CD4-positive, CD25-positive, alpha-beta regulatory T cell (primary cell): ENCODE measurements around the gene ZNF502. TPM values are rescaled to one million over a fixed set of nuclear protein-coding genes. Genes with fewer than 3 reads are reported as not detected.

Source experiments
- ATAC-seq, 2 donors: fragments of 150-1000 bp; cut with Tn5 transposase; one replicate each; pipeline ENCODE4 v1.10.0; 2021; ENCODE audit warnings: low read depth in 2 of 2, moderate number of reproducible peaks in 2 of 2, moderate library complexity in 1 of 2
- DNase-seq, 3 donors: peaks; one replicate each; pipeline versions ENCODE4 v3.0.0 to v3.0.0-alpha.2; 2012 to 2022; ENCODE audit warnings: mixed read lengths in 1 of 3
- H3K27ac ChIP-seq: one replicate; pipeline ENCODE4 v1.7.0; 2013; ENCODE audit warnings: mild to moderate bottlenecking, low read length; ENCODE audit not compliant: insufficient read depth, poor library complexity, severe bottlenecking
- H3K27me3 ChIP-seq: one replicate; pipeline ENCODE4 v1.7.0; 2013; ENCODE audit warnings: low read length; ENCODE audit not compliant: control insufficient read depth, insufficient read depth
- H3K36me3 ChIP-seq: one replicate; pipeline ENCODE4 v1.7.0; 2013; ENCODE audit warnings: mild to moderate bottlenecking, low read length, moderate library complexity; ENCODE audit not compliant: control insufficient read depth, insufficient read depth
- H3K4me1 ChIP-seq: 2 replicates; pipeline ENCODE4 v1.7.0; 2013; ENCODE audit warnings: mild to moderate bottlenecking, low read length; ENCODE audit not compliant: insufficient read depth, control insufficient read depth, poor library complexity, severe bottlenecking
- H3K4me3 ChIP-seq: one replicate; pipeline ENCODE4 v1.7.0; 2013; ENCODE audit warnings: low read depth, mild to moderate bottlenecking, low read length, moderate library complexity
- H3K9me3 ChIP-seq, 2 experiments: 1 replicate in 1 of 2; 2 replicates in 1 of 2; pipeline ENCODE4 v1.7.0; 2013; ENCODE audit warnings: low read length in 2 of 2, mild to moderate bottlenecking in 1 of 2, moderate library complexity in 1 of 2; ENCODE audit not compliant: control insufficient read depth in 2 of 2
- H3K27ac Mint-ChIP-seq, 3 donors: one replicate each; pipeline ENCODE4 v1.8.0; 2020 to 2022; ENCODE audit warnings: mild to moderate bottlenecking in 3 of 3, mixed read lengths in 3 of 3, moderate library complexity in 2 of 3
- H3K27me3 Mint-ChIP-seq: one replicate; pipeline ENCODE4 v1.8.0; 2022; ENCODE audit warnings: mild to moderate bottlenecking, mixed read lengths
- H3K36me3 Mint-ChIP-seq: one replicate; pipeline ENCODE4 v1.8.0; 2020; ENCODE audit warnings: mixed read lengths
- H3K4me1 Mint-ChIP-seq, 4 donors: one replicate each; pipeline ENCODE4 v1.8.0; 2020 to 2022; ENCODE audit warnings: mixed read lengths in 4 of 4, mild to moderate bottlenecking in 1 of 4
- H3K4me3 Mint-ChIP-seq, 4 donors: one replicate each; pipeline ENCODE4 v1.8.0; 2020 to 2022; ENCODE audit warnings: mild to moderate bottlenecking in 4 of 4, mixed read lengths in 4 of 4, moderate library complexity in 3 of 4
- H3K9me3 Mint-ChIP-seq, 7 donors: one replicate each; pipeline ENCODE4 v1.8.0; 2020 to 2022; ENCODE audit warnings: mixed read lengths in 7 of 7, mild to moderate bottlenecking in 3 of 7, moderate library complexity in 2 of 7
- polyA plus RNA-seq, 4 donors: library from polyadenylated mRNA; unstranded; fragments of 300-500 nt; fragmentation: Illumina TruSeq; gene quantifications; one replicate each; pipeline ENCODE4 v1.2.3, GENCODE V29; 2021
- total RNA-seq: library from RNA; stranded (reverse); gene quantifications from one replicate; pipeline ENCODE4 v1.2.3, GENCODE V29; 2022

ZNF502 gene
- total and polyA plus RNA-seq, 5 donors from 2014 or later, result 0.94 to 4.2 (median 1.3) TPM

DNA sequence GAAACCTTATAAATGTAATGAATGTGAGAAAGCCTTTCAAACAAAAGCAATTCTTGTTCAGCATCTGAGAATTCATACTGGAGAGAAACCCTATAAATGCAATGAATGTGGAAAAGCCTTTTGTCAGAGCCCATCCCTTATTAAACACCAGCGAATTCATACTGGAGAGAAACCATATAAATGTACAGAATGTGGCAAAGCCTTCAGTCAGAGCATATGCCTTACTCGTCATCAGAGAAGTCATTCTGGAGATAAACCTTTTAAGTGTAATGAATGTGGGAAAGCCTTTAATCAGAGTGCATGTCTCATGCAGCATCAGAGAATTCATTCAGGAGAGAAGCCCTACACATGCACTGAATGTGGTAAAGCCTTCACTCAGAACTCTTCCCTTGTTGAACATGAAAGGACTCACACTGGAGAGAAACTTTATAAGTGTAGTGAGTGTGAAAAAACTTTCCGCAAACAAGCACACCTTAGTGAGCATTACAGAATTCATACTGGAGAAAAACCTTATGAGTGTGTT is 22.2 kb downstream of the ZNF502 start:
- H3K27me3 ChIP-seq, result no peaks in the 10 kb centered on the region
- peaks cover 80% of the 10 kb centered on the region in 2 experiments for H3K9me3 ChIP-seq
- H3K4me3 ChIP-seq, result no peak overlapping the region
- Mint-ChIP-seq H3K4me3 (no peak overlapping the region), H3K4me1 (peaks cover 0 to 10% (median 6%) of the 10 kb centered on the region in 4 donors), H3K36me3 (peaks cover 49% of the 10 kb centered on the region), H3K9me3 (peaks cover 4 to 86% (median 31%) of the 10 kb centered on the region in 7 donors), H3K27me3 (peaks cover 5% of the 10 kb centered on the region), H3K27ac (no peak overlapping the region)
- ATAC-seq (no peak), DNase-seq (no peak)
- H3K4me1 ChIP-seq, result peaks cover 6% of the 10 kb centered on the region
- no peak overlapping the region for H3K27ac ChIP-seq
- peaks cover 18% of the 10 kb centered on the region for H3K36me3 ChIP-seq

DNA sequence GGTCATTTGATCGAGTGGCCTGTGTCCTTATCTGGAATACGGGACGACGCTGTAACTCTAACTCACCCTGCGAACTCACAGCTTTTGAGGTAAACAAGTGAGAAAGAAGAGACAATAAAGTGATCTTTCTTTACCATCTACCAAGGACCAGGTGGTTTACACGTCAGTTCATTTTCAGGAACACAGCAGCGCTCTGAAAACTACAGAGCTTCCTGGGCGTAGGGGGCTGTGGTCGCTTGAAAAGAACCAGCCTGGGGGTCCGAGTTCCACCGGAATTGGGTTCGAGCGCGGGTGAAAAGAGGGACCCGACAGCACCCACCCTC is 48.6 kb downstream of the ZNF502 start:
- H3K9me3 Mint-ChIP-seq, result peaks cover 1 to 22% (median 10%) of the 10 kb centered on the region in 7 donors
- Histone ChIP-seq H3K4me3 (peak overlapping the region; percentile 95), H3K27ac (peak overlapping the region; percentile 82), H3K9me3 (peaks cover 4 to 13% of the 10 kb centered on the region in 2 experiments), H3K27me3 (no peaks in the 10 kb centered on the region), H3K4me1 (peaks cover 10% of the 10 kb centered on the region), H3K36me3 (peaks cover 9% of the 10 kb centered on the region)
- H3K36me3 Mint-ChIP-seq, result peaks cover 27% of the 10 kb centered on the region
- H3K27ac Mint-ChIP-seq, result peak overlapping the region; percentile 63 to 94 (median 91)
- DNase-seq (no peak), ATAC-seq (no peak)
- peak overlapping the region; percentile 94 to 98 (median 96) for H3K4me3 Mint-ChIP-seq
- H3K4me1 Mint-ChIP-seq, result peaks cover 21 to 46% (median 28%) of the 10 kb centered on the region in 4 donors
- no peaks in the 10 kb centered on the region for H3K27me3 Mint-ChIP-seq

DNA sequence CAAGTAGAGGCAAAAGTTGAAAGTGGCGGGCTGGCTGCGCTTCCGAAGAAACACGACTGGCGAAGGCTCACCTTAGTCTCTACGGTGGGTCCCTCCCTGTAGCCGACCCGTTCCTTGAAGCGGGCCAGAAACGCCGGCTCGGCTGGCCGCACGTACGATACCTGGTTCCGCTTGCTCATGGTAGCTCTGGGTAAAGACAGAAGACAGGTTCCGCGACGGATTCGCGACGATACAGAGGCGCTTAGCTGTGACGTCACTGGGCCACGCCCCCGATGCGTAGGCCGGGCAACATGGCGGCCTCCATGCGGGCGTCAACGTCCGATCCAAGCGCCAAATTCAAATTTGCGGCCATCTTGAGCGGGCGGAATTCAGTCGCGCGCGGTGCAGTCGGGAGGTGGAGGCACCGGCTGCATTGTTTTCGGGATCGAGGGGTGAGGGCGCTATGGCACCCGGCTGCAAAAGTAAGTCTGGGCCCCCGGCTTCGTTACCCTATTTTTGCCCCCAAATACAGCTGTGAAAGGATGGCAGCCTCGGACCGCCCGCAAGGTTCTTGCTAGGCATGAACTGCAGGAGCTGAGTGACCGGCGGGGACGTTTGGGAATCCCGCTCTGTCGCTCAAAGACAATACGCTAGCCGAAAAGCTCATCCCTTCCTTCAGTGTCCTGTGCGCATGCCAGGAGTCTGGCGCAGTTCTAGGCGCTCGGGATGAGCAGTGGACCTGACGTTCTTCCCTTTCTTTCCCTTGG is 49.1 kb downstream of the ZNF502 start, which contains the start of the genes KIAA1143 and KIF15:
TSS of gene KIAA1143 (minus strand) at position 196 of the 746 bp plus-strand sequence. CDS start at position 179, 17 bp downstream.
TSS of gene KIF15 (plus strand) at position 371 of the 746 bp plus-strand sequence. CDS start at position 443, 72 bp downstream.
- H3K36me3 ChIP-seq, result peaks cover 9% of the 10 kb centered on the region
- no peaks in the 10 kb centered on the region for H3K27me3 ChIP-seq
- Mint-ChIP-seq H3K27ac (peak within 1 kb of the TSS; percentile 91 to 94 (median 91)), H3K4me1 (peaks cover 21 to 46% (median 28%) of the 10 kb centered on the region in 4 donors), H3K27me3 (no peaks in the 10 kb centered on the region), H3K4me3 (peak within 1 kb of the TSS; percentile 94 to 98 (median 96)), H3K36me3 (peaks cover 27% of the 10 kb centered on the region), H3K9me3 (peaks cover 1 to 22% (median 10%) of the 10 kb centered on the region in 7 donors)
- H3K9me3 ChIP-seq, result peaks cover under 1 to 9% of the 10 kb centered on the region in 2 experiments
- H3K27ac ChIP-seq, result peak within 1 kb of the TSS; percentile 82
- peak within 1 kb of the TSS; percentile 95 for H3K4me3 ChIP-seq
- ATAC-seq (peak; percentile 98 to 99), DNase-seq (peak; percentile 93 to 98 (median 94))
- peaks cover 10% of the 10 kb centered on the region for H3K4me1 ChIP-seq

DNA sequence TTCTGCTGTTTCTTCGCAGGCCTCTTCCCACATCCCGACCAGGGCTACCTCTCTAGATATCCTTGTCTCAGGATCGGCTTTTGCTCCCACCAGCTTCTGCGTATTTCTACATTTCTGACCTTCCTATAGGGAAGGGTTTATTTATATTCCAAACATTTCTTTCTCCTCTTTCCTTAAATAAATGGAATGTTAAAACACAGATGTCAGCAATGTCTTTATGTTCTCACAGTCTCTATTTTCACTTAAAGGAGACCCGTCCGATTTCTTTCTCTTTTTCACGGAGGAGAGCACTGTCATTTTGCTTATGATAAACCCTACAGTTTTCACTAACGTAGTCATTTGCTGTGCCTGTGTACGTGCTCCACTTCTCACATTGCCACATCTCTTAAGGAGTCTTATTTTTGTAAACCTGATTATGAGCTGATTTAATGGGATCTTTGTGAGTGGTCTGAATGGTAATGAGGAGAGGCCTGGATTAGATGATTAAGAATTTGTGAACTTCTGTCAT is 49.8 kb downstream of the ZNF502 start:
- Mint-ChIP-seq H3K27ac (peak overlapping the region in 2 of 3 donors; percentile 24 to 94), H3K27me3 (no peaks in the 10 kb centered on the region), H3K36me3 (peaks cover 26% of the 10 kb centered on the region), H3K9me3 (peaks cover 1 to 23% (median 8%) of the 10 kb centered on the region in 7 donors), H3K4me1 (peaks cover 20 to 41% (median 26%) of the 10 kb centered on the region in 4 donors), H3K4me3 (peak overlapping the region; percentile 94 to 98 (median 96))
- peak overlapping the region; percentile 95 for H3K4me3 ChIP-seq
- H3K9me3 ChIP-seq, result peaks cover 0 to 3% of the 10 kb centered on the region in 2 experiments
- no peak overlapping the region for H3K27ac ChIP-seq
- H3K4me1 ChIP-seq, result peaks cover 10% of the 10 kb centered on the region
- DNase-seq, result peak in 1 of 3 donors; percentile 28
- peaks cover 9% of the 10 kb centered on the region for H3K36me3 ChIP-seq
- ATAC-seq, result no peak
- H3K27me3 ChIP-seq, result no peaks in the 10 kb centered on the region

DNA sequence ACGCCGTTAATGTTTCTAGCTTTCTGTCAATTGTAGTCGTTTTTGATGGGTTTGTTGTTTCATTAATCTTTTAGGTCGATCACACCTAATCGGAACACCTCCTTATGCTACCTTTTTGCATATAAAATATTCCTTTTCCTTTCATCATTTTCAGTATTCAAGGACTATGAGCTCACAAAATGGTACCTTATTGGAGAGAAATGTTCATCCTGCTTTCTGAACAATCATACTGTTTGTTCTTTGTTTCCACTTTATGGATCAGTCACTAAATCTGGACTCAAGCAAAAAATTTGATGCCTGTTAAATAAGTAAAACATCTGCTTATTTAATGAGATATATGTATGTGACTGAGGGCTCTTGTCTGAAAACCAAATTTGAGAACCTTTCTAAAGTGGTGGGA is 50.2 kb downstream of the ZNF502 start:
- H3K36me3 Mint-ChIP-seq, result peaks cover 23% of the 10 kb centered on the region
- Histone ChIP-seq H3K4me3 (peak overlapping the region; percentile 95), H3K27me3 (no peaks in the 10 kb centered on the region), H3K36me3 (peaks cover 7% of the 10 kb centered on the region), H3K4me1 (peaks cover 10% of the 10 kb centered on the region), H3K9me3 (no peaks in the 10 kb centered on the region), H3K27ac (no peak overlapping the region)
- ATAC-seq (no peak), DNase-seq (no peak)
- peaks cover 15 to 37% (median 22%) of the 10 kb centered on the region in 4 donors for H3K4me1 Mint-ChIP-seq
- H3K27ac Mint-ChIP-seq, result peak overlapping the region in 2 of 3 donors; percentile 24 to 94
- H3K4me3 Mint-ChIP-seq, result peak overlapping the region; percentile 94 to 98 (median 96)
- H3K9me3 Mint-ChIP-seq, result peaks cover 1 to 19% (median 5%) of the 10 kb centered on the region in 7 donors
- H3K27me3 Mint-ChIP-seq, result no peaks in the 10 kb centered on the region

DNA sequence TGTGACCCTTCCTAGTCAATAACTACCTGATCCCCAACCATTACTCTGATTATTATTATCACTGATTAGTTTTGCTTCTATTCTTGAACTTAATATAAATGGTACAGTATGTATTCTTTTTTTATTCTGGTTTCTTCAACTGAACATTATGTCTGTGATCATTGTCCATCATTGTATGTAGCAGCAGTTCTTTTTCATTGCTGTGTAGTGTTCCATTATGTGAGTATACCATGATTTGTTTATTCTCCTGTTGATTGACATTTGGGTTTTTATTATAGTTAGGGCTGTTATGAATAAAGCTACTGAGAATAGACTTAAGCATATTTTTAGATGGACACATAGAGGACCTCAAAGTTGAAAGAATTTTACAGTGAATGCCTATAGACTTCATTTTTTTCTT is 51.8 kb downstream of the ZNF502 start:
- Mint-ChIP-seq H3K27me3 (no peaks in the 10 kb centered on the region), H3K4me3 (peak overlapping the region in 1 of 4 donors; percentile 34), H3K36me3 (peaks cover 11% of the 10 kb centered on the region), H3K4me1 (peaks cover 13 to 25% (median 15%) of the 10 kb centered on the region in 4 donors), H3K27ac (no peak overlapping the region), H3K9me3 (peaks cover 0 to 16% (median 2%) of the 10 kb centered on the region in 7 donors)
- ATAC-seq (no peak), DNase-seq (no peak)
- Histone ChIP-seq H3K36me3 (no peaks in the 10 kb centered on the region), H3K27me3 (no peaks in the 10 kb centered on the region), H3K4me1 (peaks cover 10% of the 10 kb centered on the region), H3K4me3 (no peak overlapping the region), H3K9me3 (no peaks in the 10 kb centered on the region), H3K27ac (no peak overlapping the region)

DNA sequence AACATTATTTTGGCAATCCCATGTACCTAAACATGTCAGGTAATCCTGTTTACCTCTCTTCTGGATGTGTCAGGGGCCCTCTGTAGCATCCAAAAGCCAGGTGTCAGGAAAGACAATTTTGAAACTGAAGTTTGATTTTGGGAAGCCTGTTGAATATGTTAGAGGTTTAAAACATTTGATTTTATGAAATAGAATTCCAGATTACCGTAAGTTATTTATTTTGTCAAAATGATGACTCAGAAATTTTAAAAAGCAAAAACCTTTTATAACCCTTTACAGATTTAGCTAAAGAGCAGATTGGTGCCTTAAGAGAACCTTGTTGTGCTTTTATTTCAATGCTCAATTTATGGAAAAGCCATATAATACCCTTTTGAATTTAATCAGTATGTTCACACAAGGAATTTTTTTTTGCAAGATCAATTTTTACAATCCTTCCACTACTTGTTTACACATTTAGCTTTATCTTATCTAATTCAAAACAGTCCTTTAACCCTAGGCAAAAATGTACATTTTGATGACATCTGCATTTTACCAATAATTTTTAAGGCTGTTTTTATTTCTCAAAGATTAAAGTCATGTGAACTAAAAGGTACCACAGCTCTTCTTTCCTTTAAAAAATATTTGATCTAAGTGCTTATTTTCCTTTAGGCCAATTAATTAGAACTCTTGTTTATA is 59.1 kb downstream of the ZNF502 start:
- H3K27me3 ChIP-seq, result no peaks in the 10 kb centered on the region
- Mint-ChIP-seq H3K4me1 (peaks cover 0 to 2% (median 0%) of the 10 kb centered on the region in 4 donors), H3K36me3 (peaks cover 21% of the 10 kb centered on the region), H3K9me3 (peaks cover 0 to 23% (median 4%) of the 10 kb centered on the region in 7 donors), H3K27ac (peak overlapping the region in 1 of 3 donors; percentile 16), H3K4me3 (no peak overlapping the region), H3K27me3 (no peaks in the 10 kb centered on the region)
- no peaks in the 10 kb centered on the region for H3K36me3 ChIP-seq
- no peak overlapping the region for H3K27ac ChIP-seq
- DNase-seq (no peak), ATAC-seq (no peak)
- H3K9me3 ChIP-seq, result peaks cover 9 to 13% of the 10 kb centered on the region in 2 experiments
- no peaks in the 10 kb centered on the region for H3K4me1 ChIP-seq
- H3K4me3 ChIP-seq, result no peak overlapping the region
